Endodermal cell (in vitro differentiated cells): ENCODE results near the gene LSR. TPM values are rescaled to one million over a fixed set of nuclear protein-coding genes. Genes with fewer than 3 reads are reported as not detected.

Experiments
- DNase-seq: peaks from one replicate; pipeline ENCODE4 v3.0.0-alpha.2; 2017
- H3K27ac ChIP-seq: 2 replicates; pipeline ENCODE4 v1.5.1; 2013; ENCODE audit warnings: mild to moderate bottlenecking, low read depth, low read length, moderate library complexity
- H3K27me3 ChIP-seq: 2 replicates; pipeline ENCODE4 v1.6.1; 2013; ENCODE audit warnings: mild to moderate bottlenecking, low read length, moderate library complexity; ENCODE audit not compliant: insufficient read depth, control insufficient read depth, poor library complexity, severe bottlenecking
- H3K36me3 ChIP-seq: 2 replicates; pipeline ENCODE4 v1.7.0; 2013; ENCODE audit warnings: mild to moderate bottlenecking, low read length, moderate library complexity; ENCODE audit not compliant: control insufficient read depth, insufficient read depth
- H3K4me1 ChIP-seq: one replicate; pipeline ENCODE4 v1.7.0; 2013; ENCODE audit warnings: low read length; ENCODE audit not compliant: control insufficient read depth, insufficient read depth
- H3K4me3 ChIP-seq: 2 replicates; pipeline ENCODE4 v1.5.1; 2013; ENCODE audit warnings: mild to moderate bottlenecking, low read length, moderate library complexity
- H3K9ac ChIP-seq: 2 replicates; pipeline ENCODE4 v1.6.1; 2013; ENCODE audit warnings: mild to moderate bottlenecking, low read length, moderate library complexity; ENCODE audit not compliant: poor library complexity, severe bottlenecking; ENCODE audit errors: extremely low read depth
- H3K9me3 ChIP-seq: 2 replicates; pipeline ENCODE4 v1.6.1; 2013; ENCODE audit warnings: mild to moderate bottlenecking, low read length, moderate library complexity; ENCODE audit not compliant: control insufficient read depth
- H3K27ac Mint-ChIP-seq: 2 replicates; pipeline ENCODE4 v1.8.0; 2020; ENCODE audit warnings: mixed read lengths
- H3K27me3 Mint-ChIP-seq: 2 replicates; pipeline ENCODE4 v1.8.0; 2021; ENCODE audit warnings: mild to moderate bottlenecking, mixed read lengths; ENCODE audit not compliant: insufficient read depth
- H3K36me3 Mint-ChIP-seq: 2 replicates; pipeline ENCODE4 v1.8.0; 2020; ENCODE audit warnings: low read depth, mixed read lengths
- H3K4me1 Mint-ChIP-seq: 2 replicates; pipeline ENCODE4 v1.8.0; 2020; ENCODE audit warnings: mixed read lengths
- H3K4me3 Mint-ChIP-seq: 2 replicates; pipeline ENCODE4 v1.8.0; 2020; ENCODE audit warnings: mild to moderate bottlenecking, moderate library complexity, mixed read lengths
- H3K9me3 Mint-ChIP-seq: 2 replicates; pipeline ENCODE4 v1.8.0; 2020; ENCODE audit warnings: mild to moderate bottlenecking, mixed read lengths
- WGBS, 2 experiments: methylation state at CpG; one replicate each; pipeline versions ENCODE4 v1.1.5 to v1.1.7; 2013; ENCODE audit warnings: missing lambda C conversion rate in 2 of 2, mixed read lengths in 1 of 2; ENCODE audit not compliant: insufficient coverage in 1 of 2, insufficient read length in 1 of 2; 5-methylcytosine and 5-hydroxymethylcytosine counted together
- total RNA-seq, 2 donors: library from RNA; stranded (reverse); fragmentation: NEBNext Ultra II Directional in 1 of 2; extraction: Animal tissue kit (Norgen Biotek cat#: 25700) in 1 of 2; gene quantifications; 2 replicates in 1 of 2; 3 replicates in 1 of 2; pipeline ENCODE4 v1.2.1, GENCODE V29; 2021
- TF ChIP-seq, protein P1 (sequence below): fragments of 200-600 bp; sonication (generic); conservative IDR thresholded peaks from 2 replicates; pipeline ENCODE4 v1.5.0; 2021; ENCODE audit warnings: antibody characterized with exemption, mild to moderate bottlenecking

The LSR gene
- total RNA-seq, 2 donors from 2014 or later, result 112 to 170 TPM

DNA sequence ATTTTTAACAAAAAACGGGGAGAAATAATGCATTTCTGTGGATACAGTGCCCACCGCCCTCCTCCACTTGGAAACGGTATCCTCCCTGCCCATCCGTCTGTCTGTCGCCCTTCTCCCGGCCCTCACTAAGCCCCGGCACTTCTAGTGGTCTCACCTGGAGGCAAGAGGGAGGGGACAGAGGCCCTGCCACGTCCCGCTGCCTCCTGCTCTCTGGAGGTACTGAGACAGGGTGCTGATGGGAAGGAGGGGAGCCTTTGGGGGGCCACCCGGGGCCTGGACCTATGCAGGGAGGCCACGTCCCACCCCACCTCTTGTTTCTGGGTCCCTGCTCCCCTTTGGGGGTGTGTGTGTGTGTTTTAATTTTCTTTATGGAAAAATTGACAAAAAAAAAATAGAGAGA lies 30.6 kb downstream of the LSR start:
- Histone ChIP-seq H3K9me3 (no peaks in the 10 kb centered on the region), H3K4me1 (no peaks in the 10 kb centered on the region), H3K27ac (no peak overlapping the region), H3K9ac (no peak overlapping the region), H3K27me3 (no peaks in the 10 kb centered on the region), H3K36me3 (peaks cover 22% of the 10 kb centered on the region), H3K4me3 (no peak overlapping the region)
- H3K36me3 Mint-ChIP-seq, result peaks cover 28% of the 10 kb centered on the region
- peaks cover 15% of the 10 kb centered on the region for H3K27me3 Mint-ChIP-seq
- TF ChIP-seq, protein P1, sequence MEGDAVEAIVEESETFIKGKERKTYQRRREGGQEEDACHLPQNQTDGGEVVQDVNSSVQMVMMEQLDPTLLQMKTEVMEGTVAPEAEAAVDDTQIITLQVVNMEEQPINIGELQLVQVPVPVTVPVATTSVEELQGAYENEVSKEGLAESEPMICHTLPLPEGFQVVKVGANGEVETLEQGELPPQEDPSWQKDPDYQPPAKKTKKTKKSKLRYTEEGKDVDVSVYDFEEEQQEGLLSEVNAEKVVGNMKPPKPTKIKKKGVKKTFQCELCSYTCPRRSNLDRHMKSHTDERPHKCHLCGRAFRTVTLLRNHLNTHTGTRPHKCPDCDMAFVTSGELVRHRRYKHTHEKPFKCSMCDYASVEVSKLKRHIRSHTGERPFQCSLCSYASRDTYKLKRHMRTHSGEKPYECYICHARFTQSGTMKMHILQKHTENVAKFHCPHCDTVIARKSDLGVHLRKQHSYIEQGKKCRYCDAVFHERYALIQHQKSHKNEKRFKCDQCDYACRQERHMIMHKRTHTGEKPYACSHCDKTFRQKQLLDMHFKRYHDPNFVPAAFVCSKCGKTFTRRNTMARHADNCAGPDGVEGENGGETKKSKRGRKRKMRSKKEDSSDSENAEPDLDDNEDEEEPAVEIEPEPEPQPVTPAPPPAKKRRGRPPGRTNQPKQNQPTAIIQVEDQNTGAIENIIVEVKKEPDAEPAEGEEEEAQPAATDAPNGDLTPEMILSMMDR, result no peak
- no peak overlapping the region for H3K4me3 Mint-ChIP-seq
- 77 to 88% methylated on average over 8 to 11 of the region's 11 CpGs for WGBS, 2 experiments
- H3K9me3 Mint-ChIP-seq, result no peaks in the 10 kb centered on the region
- H3K4me1 Mint-ChIP-seq, result no peaks in the 10 kb centered on the region
- no peak overlapping the region for H3K27ac Mint-ChIP-seq
- no peak for DNase-seq

DNA sequence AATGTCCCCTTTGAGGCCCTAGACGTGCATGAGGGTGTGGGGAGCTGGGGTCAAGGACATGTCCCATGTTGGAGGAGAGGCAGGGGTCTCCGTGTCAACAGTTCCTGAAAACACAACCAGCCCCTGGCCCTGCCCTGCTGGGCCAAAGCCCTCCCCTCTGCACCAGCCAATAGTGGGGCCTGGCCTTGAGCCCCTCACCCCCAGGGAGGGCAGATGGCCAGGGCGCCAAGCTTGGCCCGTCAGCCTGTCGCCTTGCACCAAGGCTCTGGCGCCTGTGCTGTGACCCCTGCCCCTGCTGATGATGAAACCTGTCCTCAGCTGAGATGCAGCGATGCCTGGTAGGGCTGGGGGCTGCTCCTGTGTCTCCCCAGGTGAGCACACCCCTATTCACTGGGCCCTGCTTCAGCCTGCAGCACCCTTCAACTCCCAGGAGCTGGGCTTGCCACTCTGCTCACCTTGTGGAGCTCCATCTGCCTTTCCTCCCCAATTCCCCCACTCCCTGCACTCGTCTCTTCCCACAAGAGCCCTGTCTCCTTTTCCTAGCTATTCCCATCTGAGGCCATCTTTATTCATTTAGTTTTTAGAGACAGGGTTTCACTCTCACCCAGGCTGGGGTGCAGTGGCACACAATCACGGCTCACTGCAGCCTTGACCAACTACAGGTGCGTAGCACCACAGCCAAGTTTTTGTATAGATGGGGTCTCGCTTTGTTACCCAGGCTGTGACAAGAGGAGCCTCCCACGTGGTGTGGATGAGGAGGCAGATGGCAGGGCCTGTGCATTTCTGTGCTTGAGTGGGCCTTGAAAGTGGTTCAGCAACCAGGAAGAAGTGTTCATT lies 31.4 kb downstream of the LSR start:
- peak overlapping the region; percentile 27 for H3K27ac Mint-ChIP-seq
- Histone ChIP-seq H3K27ac (peak overlapping the region; percentile 57), H3K27me3 (no peaks in the 10 kb centered on the region), H3K9me3 (no peaks in the 10 kb centered on the region), H3K36me3 (peaks cover 16% of the 10 kb centered on the region), H3K9ac (no peak overlapping the region), H3K4me3 (no peak overlapping the region), H3K4me1 (no peaks in the 10 kb centered on the region)
- H3K9me3 Mint-ChIP-seq, result no peaks in the 10 kb centered on the region
- peaks cover 5% of the 10 kb centered on the region for H3K4me1 Mint-ChIP-seq
- 89 to 93% methylated on average over 5 to 12 of the region's 12 CpGs for WGBS, 2 experiments
- TF ChIP-seq, protein P1, result no peak
- no peak overlapping the region for H3K4me3 Mint-ChIP-seq
- peaks cover 15% of the 10 kb centered on the region for H3K27me3 Mint-ChIP-seq
- DNase-seq, result no peak
- peaks cover 21% of the 10 kb centered on the region for H3K36me3 Mint-ChIP-seq

DNA sequence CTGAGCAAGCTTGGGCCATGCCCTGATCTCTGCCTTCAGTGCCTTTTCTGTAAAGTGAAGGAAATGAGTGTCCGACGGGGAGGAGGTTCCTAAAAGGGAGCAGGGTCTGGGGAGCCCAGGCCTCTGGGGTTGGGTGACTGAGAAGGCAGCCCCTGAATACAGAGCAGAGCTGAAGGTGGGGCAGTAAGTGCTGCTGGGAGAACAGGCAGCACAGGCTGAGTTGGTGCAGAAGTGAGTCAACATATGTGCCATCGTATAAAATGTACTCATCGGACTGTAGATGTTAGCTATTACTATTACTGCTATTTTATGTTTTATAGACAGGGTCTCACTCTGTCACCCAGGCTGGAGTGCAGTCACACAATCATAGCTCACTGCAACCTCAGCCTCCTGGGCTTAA lies 32.5 kb downstream of the LSR start:
- Histone ChIP-seq H3K9ac (no peak overlapping the region), H3K36me3 (peaks cover 10% of the 10 kb centered on the region), H3K9me3 (no peaks in the 10 kb centered on the region), H3K27me3 (no peaks in the 10 kb centered on the region), H3K4me3 (no peak overlapping the region), H3K4me1 (no peaks in the 10 kb centered on the region), H3K27ac (no peak overlapping the region)
- H3K36me3 Mint-ChIP-seq, result peaks cover 13% of the 10 kb centered on the region
- no peak for DNase-seq
- H3K27ac Mint-ChIP-seq, result peak overlapping the region; percentile 31
- peaks cover 15% of the 10 kb centered on the region for H3K27me3 Mint-ChIP-seq
- H3K4me1 Mint-ChIP-seq, result peaks cover 7% of the 10 kb centered on the region
- no peaks in the 10 kb centered on the region for H3K9me3 Mint-ChIP-seq
- H3K4me3 Mint-ChIP-seq, result no peak overlapping the region
- TF ChIP-seq, protein P1, result no peak
- WGBS, 2 experiments, result 93% methylated on average over 3 of the region's 4 CpGs; no CpG with 5 or more reads in 1 of the 2 experiments
